HG02943 (cell line): ENCODE data around the gene RNH1.

Experiments used
- ATAC-seq: cut with Tn5 transposase; IDR thresholded peaks from one replicate; pipeline ENCODE4 v1.9.1; 2021; ENCODE audit warnings: mild to moderate bottlenecking, low read depth, moderate library complexity; ENCODE audit not compliant: unreplicated experiment

Gene RNH1

GRCh38 chr11:445765-446588, 61.1 kb downstream of the RNH1 start:
- no peak for ATAC-seq
